SK-N-SH (cell line): ENCODE results near the gene CDSN. TPM values are rescaled to one million over a fixed set of nuclear protein-coding genes. Genes with fewer than 3 reads are reported as not detected.

ENCODE experiments used
- CTCF ChIA-PET: fragments of 300-600, 350-600 bp; formaldehyde crosslinking; extraction: SDS; loops from one replicate; lab custom pipeline; 2021; lab: Yijun Ruan, JAX
- POLR2A ChIA-PET: fragments of 350-600 bp; sonication (Branson Sonifier 250); formaldehyde crosslinking; extraction: SDS; loops from one replicate; lab custom pipeline; 2020; ENCODE audit warnings: antibody characterized with exemption, inconsistent platforms; lab: Yijun Ruan, JAX
- DNase-seq: peaks from one replicate; pipeline ENCODE4 v3.0.0; 2012
- H2AFZ ChIP-seq: fragments of 200-600 bp; sonication (generic); 2 replicates; pipeline ENCODE4 v1.8.1; 2016; ENCODE audit warnings: antibody characterized with exemption, mild to moderate bottlenecking, low read depth
- H3F3A ChIP-seq: fragments of 200-600 bp; sonication (generic); replicated peaks from 2 replicates; pipeline ENCODE3; 2016; ENCODE audit warnings: antibody characterized with exemption, mild to moderate bottlenecking; ENCODE audit not compliant: insufficient read depth
- H3K27ac ChIP-seq, 2 experiments: fragments of 200-500 bp in 1 of 2; fragments of 200-600 bp in 1 of 2; sonication (Bioruptor generic) in 1 of 2; sonication (generic), shearing (Covaris generic) in 1 of 2; 2 replicates each; pipeline versions ENCODE4 v1.5.1 to v1.6.1; 2014 to 2016; ENCODE audit warnings: low read depth in 2 of 2, inconsistent platforms in 1 of 2, low read length in 1 of 2, mild to moderate bottlenecking in 1 of 2, mixed read lengths in 1 of 2
- H3K27me3 ChIP-seq: fragments of 200-600 bp; sonication (generic), shearing (Covaris generic); 2 replicates; pipeline ENCODE4 v1.6.1; 2016; ENCODE audit warnings: mixed run types; ENCODE audit not compliant: insufficient read depth
- H3K36me3 ChIP-seq, 2 experiments: fragments of 200-500 bp in 1 of 2; fragments of 200-600 bp in 1 of 2; sonication (Bioruptor generic) in 1 of 2; sonication (generic) in 1 of 2; replicated peaks in 1 of 2; 2 replicates each; pipeline versions ENCODE3 to v1.5.1; 2014 to 2016; ENCODE audit warnings: low read length in 1 of 2, mild to moderate bottlenecking in 1 of 2; ENCODE audit not compliant: insufficient read depth in 2 of 2, control insufficient read depth in 1 of 2
- H3K4me1 ChIP-seq, 2 experiments: fragments of 200-500 bp in 1 of 2; fragments of 200-600 bp in 1 of 2; sonication (Bioruptor generic) in 1 of 2; sonication (generic), shearing (Covaris generic) in 1 of 2; 2 replicates each; pipeline versions ENCODE4 v1.5.1 to v1.6.1; 2014 to 2016; ENCODE audit warnings: low read depth in 1 of 2, low read length in 1 of 2, mixed run types in 1 of 2; ENCODE audit not compliant: insufficient read depth in 2 of 2, control insufficient read depth in 1 of 2
- H3K4me2 ChIP-seq: fragments of 200-600 bp; sonication (generic), shearing (Covaris generic); 2 replicates; pipeline ENCODE4 v1.6.1; 2017; ENCODE audit warnings: mixed run types
- H3K4me3 ChIP-seq, 2 experiments: fragments of 200-500 bp in 1 of 2; fragments of 200-600 bp in 1 of 2; sonication (Bioruptor generic) in 1 of 2; sonication (generic), shearing (Covaris generic) in 1 of 2; 2 replicates each; pipeline versions ENCODE4 v1.5.1 to v1.8.1; 2014 to 2016; ENCODE audit warnings: low read depth in 2 of 2, inconsistent platforms in 1 of 2, low read length in 1 of 2, mild to moderate bottlenecking in 1 of 2, mixed read lengths in 1 of 2, moderate library complexity in 1 of 2
- H3K79me2 ChIP-seq: fragments of 200-600 bp; sonication (generic); 2 replicates; pipeline ENCODE4 v1.8.1; 2017; ENCODE audit warnings: mild to moderate bottlenecking; ENCODE audit not compliant: insufficient read depth
- H3K9ac ChIP-seq: fragments of 200-600 bp; sonication (generic); 2 replicates; pipeline ENCODE4 v1.6.1; 2017; ENCODE audit warnings: mixed run types
- H3K9me2 ChIP-seq: fragments of 200-600 bp; sonication (generic); 2 replicates; pipeline ENCODE4 v1.6.1; 2017; ENCODE audit warnings: mixed run types
- H3K9me3 ChIP-seq: fragments of 200-600 bp; sonication (generic); 2 replicates; pipeline ENCODE4 v1.6.1; 2017; ENCODE audit warnings: mixed run types, mild to moderate bottlenecking, moderate library complexity
- H4K20me1 ChIP-seq: fragments of 200-600 bp; sonication (generic); 2 replicates; pipeline ENCODE4 v1.6.1; 2017; ENCODE audit warnings: mild to moderate bottlenecking, mixed run types; ENCODE audit not compliant: insufficient read depth
- CHD2 ChIP-seq: fragments of 150-350 bp; IDR thresholded peaks from 2 replicates; pipeline ENCODE4 v1.6.1; 2018; ENCODE audit warnings: low read length; ENCODE audit not compliant: partially characterized antibody
- EZH2phosphoT487 ChIP-seq: fragments of 200-600 bp; sonication (generic); IDR thresholded peaks from 2 replicates; pipeline ENCODE4 v1.6.1; 2017; ENCODE audit warnings: low read depth, mixed run types, mild to moderate bottlenecking, antibody characterized with exemption, moderate library complexity, borderline replicate concordance
- FOSL2 ChIP-seq: IDR thresholded peaks from 2 replicates; pipeline ENCODE4 v1.4.0; 2012; ENCODE audit warnings: low read depth, mild to moderate bottlenecking, moderate library complexity, borderline replicate concordance
- FOXJ3 ChIP-seq: sonication (generic); formaldehyde crosslinking; IDR thresholded peaks from 2 replicates; pipeline ENCODE4 v1.5.1; 2020; ENCODE audit warnings: mild to moderate bottlenecking, missing genetic modification reagents
- GABPA ChIP-seq: IDR thresholded peaks from 2 replicates; pipeline ENCODE4 v1.4.0; 2012; ENCODE audit warnings: low read depth, mild to moderate bottlenecking
- GATA2 ChIP-seq: sonication (generic); formaldehyde crosslinking; IDR thresholded peaks from 2 replicates; pipeline ENCODE4 v1.5.0; 2020; ENCODE audit warnings: mild to moderate bottlenecking, missing genetic modification reagents
- MXI1 ChIP-seq: IDR thresholded peaks from 2 replicates; pipeline ENCODE4 v1.6.1; 2012; ENCODE audit warnings: mild to moderate bottlenecking, low read depth, low read length, improper control_type of control experiment
- NFIC ChIP-seq: IDR thresholded peaks from 2 replicates; pipeline ENCODE4 v1.4.0; 2012; ENCODE audit warnings: borderline replicate concordance
- POLR2AphosphoS5 ChIP-seq: IDR thresholded peaks from 2 replicates; pipeline ENCODE4 v1.6.1; 2012; ENCODE audit warnings: low read depth, low read length
- RFX5 ChIP-seq: IDR thresholded peaks from 2 replicates; pipeline ENCODE4 v1.6.1; 2012; ENCODE audit warnings: mild to moderate bottlenecking, improper control_type of control experiment, low read length
- USF2 ChIP-seq: fragments of 150-350 bp; IDR thresholded peaks from 2 replicates; pipeline ENCODE4 v1.6.1; 2017; ENCODE audit warnings: antibody characterized with exemption, low read length, low read depth, borderline replicate concordance
- YY1 ChIP-seq: IDR thresholded peaks from 2 replicates; pipeline ENCODE4 v1.4.0; 2012; ENCODE audit warnings: low read depth, mild to moderate bottlenecking
- WGBS: methylation state at CpG from one replicate; pipeline ENCODE4 v1.1.6; 2017; ENCODE audit warnings: low lambda C conversion rate; 5-methylcytosine and 5-hydroxymethylcytosine counted together
- polyA plus RNA-seq, 3 experiments: library from polyadenylated mRNA; depleted of rRNA; stranded (reverse); fragments of >200 nt; gene quantifications; 2 replicates each; pipeline ENCODE4 v1.2.3, GENCODE V29; 2012
- TF ChIP-seq, protein P1 (sequence below): fragments of 200-600 bp; sonication (generic); IDR thresholded peaks from 2 replicates; pipeline ENCODE4 v1.6.1; 2017; ENCODE audit warnings: antibody characterized with exemption, mild to moderate bottlenecking, moderate library complexity

Gene CDSN
- polyA plus RNA-seq, 1 of the 3 experiments (the other 2 are of a cell fraction): 0.02 TPM

- Histone ChIP-seq H3K9me3 (no peaks in the 10 kb centered on the region), H2AFZ (no peak overlapping the region), H4K20me1 (0 out of 2 replicates have a peak, but pooled peaks cover 3% of the 10 kb centered on the region), H3K4me1 (peaks cover 2 to 8% of the 10 kb centered on the region in 2 experiments; a peak in 2 of 4 replicates), H3K9ac (no peak overlapping the region), H3F3A (peaks cover 3% of the 10 kb centered on the region), H3K79me2 (no peaks in the 10 kb centered on the region; the same call in 1 of the 2 replicates), H3K36me3 (no peaks in the 10 kb centered on the region), H3K4me3 (no peak overlapping the region), H3K4me2 (no peak overlapping the region), H3K27ac (no peak overlapping the region), H3K9me2 (no peaks in the 10 kb centered on the region), H3K27me3 (no peaks in the 10 kb centered on the region)
- ChIA-PET POLR2A (no interaction called here), CTCF (interaction anchor here (1.3 to 3.8 kb wide), 8 partner anchors 10 to 298 kb away, joined by 3 to 20 read pairs (median 5); partner anchors contain the start of genes C6orf15 and PSORS1C1)
- no peak for DNase-seq
- TF ChIP-seq GATA2 (CRISPR knock-in tag) (no peak), EZH2phosphoT487 (no peak), NFIC (no peak), USF2 (no peak), CHD2 (no peak), GABPA (no peak), FOSL2 (no peak), RFX5 (no peak), FOXJ3 (no peak), POLR2AphosphoS5 (no peak), YY1 (no peak), MXI1 (no peak)
- TF ChIP-seq, protein P1, sequence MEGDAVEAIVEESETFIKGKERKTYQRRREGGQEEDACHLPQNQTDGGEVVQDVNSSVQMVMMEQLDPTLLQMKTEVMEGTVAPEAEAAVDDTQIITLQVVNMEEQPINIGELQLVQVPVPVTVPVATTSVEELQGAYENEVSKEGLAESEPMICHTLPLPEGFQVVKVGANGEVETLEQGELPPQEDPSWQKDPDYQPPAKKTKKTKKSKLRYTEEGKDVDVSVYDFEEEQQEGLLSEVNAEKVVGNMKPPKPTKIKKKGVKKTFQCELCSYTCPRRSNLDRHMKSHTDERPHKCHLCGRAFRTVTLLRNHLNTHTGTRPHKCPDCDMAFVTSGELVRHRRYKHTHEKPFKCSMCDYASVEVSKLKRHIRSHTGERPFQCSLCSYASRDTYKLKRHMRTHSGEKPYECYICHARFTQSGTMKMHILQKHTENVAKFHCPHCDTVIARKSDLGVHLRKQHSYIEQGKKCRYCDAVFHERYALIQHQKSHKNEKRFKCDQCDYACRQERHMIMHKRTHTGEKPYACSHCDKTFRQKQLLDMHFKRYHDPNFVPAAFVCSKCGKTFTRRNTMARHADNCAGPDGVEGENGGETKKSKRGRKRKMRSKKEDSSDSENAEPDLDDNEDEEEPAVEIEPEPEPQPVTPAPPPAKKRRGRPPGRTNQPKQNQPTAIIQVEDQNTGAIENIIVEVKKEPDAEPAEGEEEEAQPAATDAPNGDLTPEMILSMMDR: no peak
- 77% methylated on average over 15 of the region's 16 CpGs for WGBS
Observed at GRCh38 chr6:31126396-31127175, 6.3 kb upstream of the CDSN start.
